Esophagus muscularis mucosa (tissue), 3 donors: ENCODE data around the gene CPB2.

Experiments
- CTCF ChIP-seq, 3 experiments: fragments of 200-600 bp in 2 of 3; fragments of 450-650 bp in 1 of 3; sonication (generic) in 2 of 3; IDR thresholded peaks; one replicate each; pipeline ENCODE4 v1.5.1; 2017 to 2019; ENCODE audit warnings: antibody characterized with exemption in 3 of 3, mild to moderate bottlenecking in 2 of 3, moderate library complexity in 1 of 3
- POLR2AphosphoS5 ChIP-seq, 2 donors: sonication (generic); formaldehyde crosslinking; IDR thresholded peaks; one replicate each; pipeline ENCODE4 v1.6.1; 2017; ENCODE audit warnings: antibody characterized with exemption in 2 of 2

- no peak for TF ChIP-seq CTCF (IDR thresholded peaks at IDR 0.05)
- TF ChIP-seq POLR2AphosphoS5 (IDR thresholded peaks at IDR 0.05) = no peak
Measured at GRCh38 chr13:46086421-46086922, 18.4 kb downstream of the CPB2 start.
